Smooth muscle cell of bladder (primary cell): ENCODE results near the gene CENPM. TPM values are rescaled to one million over a fixed set of nuclear protein-coding genes. Genes with fewer than 3 reads are reported as not detected.

Experiments
- total RNA-seq: library from RNA; depleted of rRNA; stranded (reverse); fragments of >200 nt; gene quantifications from 2 replicates; pipeline ENCODE4 v1.2.3, GENCODE V29; 2014

Gene CENPM
- total RNA-seq: 3.5 and 6.0 TPM in 2 replicates

GRCh38 chr22:41946629-41947423 is at the start of gene CENPM:
CENPM (minus strand) TSS chr22:41947152; CDS start chr22:41947076, 76 bp downstream.

GRCh38 chr22:41969110-41969646 is 22.2 kb upstream of the CENPM start, which contains the start of gene SEPTIN3:
SEPTIN3 (plus strand) TSS chr22:41969443; CDS start chr22:41971493, 2,050 bp downstream.

GRCh38 chr22:41951898-41952474 is 5.0 kb upstream of the CENPM start, which contains the start of gene SMIM45:
SMIM45 (plus strand) TSS chr22:41952150.

GRCh38 chr22:41915035-41915785 is 31.7 kb downstream of the CENPM start, which contains the start of gene SHISA8:
SHISA8 (minus strand) TSS chr22:41915074; CDS start chr22:41914667, 407 bp downstream.

Other genes with a start within 250 kb of the CENPM start
- 0.46 and 1.1 TPM in 2 replicates for gene MEI1, start 247.6 kb downstream of the CENPM start, total RNA-seq
- 6.7 and 7.0 TPM in 2 replicates for gene CCDC134, start 146.5 kb downstream of the CENPM start, total RNA-seq
- gene SREBF2, start 114.0 kb downstream of the CENPM start, total RNA-seq: 39.5 and 54.3 TPM in 2 replicates
- gene SHISA8, start 32.1 kb downstream of the CENPM start, total RNA-seq: not detected in 2 replicates
- gene TNFRSF13C, start 20.3 kb downstream of the CENPM start, total RNA-seq: 0.09 and 0.14 TPM in 2 replicates
- 0.09 and 0.14 TPM in 2 replicates for gene SEPTIN3, start 22.3 kb upstream of the CENPM start, total RNA-seq
- gene WBP2NL, start 51.6 kb upstream of the CENPM start, total RNA-seq: 0.28 and 0.46 TPM in 2 replicates
- 37.3 and 39.1 TPM in 2 replicates for gene NAGA, start 123.7 kb upstream of the CENPM start, total RNA-seq
- 15.8 and 21.5 TPM in 2 replicates for gene PHETA2, start 127.1 kb upstream of the CENPM start, total RNA-seq
- gene SMDT1, start 132.5 kb upstream of the CENPM start, total RNA-seq: 6.9 and 11.8 TPM in 2 replicates
- 64.1 and 108 TPM in 2 replicates for gene NDUFA6, start 143.6 kb upstream of the CENPM start, total RNA-seq
- gene CYP2D6, start 183.7 kb upstream of the CENPM start, total RNA-seq: 0.14 and 1.6 TPM in 2 replicates